AG10803 (cell line): ENCODE data around the gene GRM1.

Experiments used
- DNase-seq: peaks from one replicate; pipeline ENCODE4 v3.0.0; 2010; ENCODE audit warnings: low read depth
- H3K4me3 ChIP-seq: 2 replicates; pipeline ENCODE4 v1.5.1; 2011; ENCODE audit warnings: mild to moderate bottlenecking, low read length, control low read depth
- CTCF ChIP-seq: conservative IDR thresholded peaks from 2 replicates; pipeline ENCODE4 v1.5.1; 2011; ENCODE audit warnings: mild to moderate bottlenecking, low read length, control low read depth, inconsistent platforms

GRM1 gene

GRCh38 chr6:146456886-146457285, 428.0 kb downstream of the GRM1 start:
- H3K4me3 ChIP-seq: no peak overlapping the region
- DNase-seq: no peak
- no peak for TF ChIP-seq CTCF

GRCh38 chr6:146460941-146461340, 432.1 kb downstream of the GRM1 start:
- no peak for TF ChIP-seq CTCF
- H3K4me3 ChIP-seq: no peak overlapping the region
- no peak for DNase-seq

DNA sequence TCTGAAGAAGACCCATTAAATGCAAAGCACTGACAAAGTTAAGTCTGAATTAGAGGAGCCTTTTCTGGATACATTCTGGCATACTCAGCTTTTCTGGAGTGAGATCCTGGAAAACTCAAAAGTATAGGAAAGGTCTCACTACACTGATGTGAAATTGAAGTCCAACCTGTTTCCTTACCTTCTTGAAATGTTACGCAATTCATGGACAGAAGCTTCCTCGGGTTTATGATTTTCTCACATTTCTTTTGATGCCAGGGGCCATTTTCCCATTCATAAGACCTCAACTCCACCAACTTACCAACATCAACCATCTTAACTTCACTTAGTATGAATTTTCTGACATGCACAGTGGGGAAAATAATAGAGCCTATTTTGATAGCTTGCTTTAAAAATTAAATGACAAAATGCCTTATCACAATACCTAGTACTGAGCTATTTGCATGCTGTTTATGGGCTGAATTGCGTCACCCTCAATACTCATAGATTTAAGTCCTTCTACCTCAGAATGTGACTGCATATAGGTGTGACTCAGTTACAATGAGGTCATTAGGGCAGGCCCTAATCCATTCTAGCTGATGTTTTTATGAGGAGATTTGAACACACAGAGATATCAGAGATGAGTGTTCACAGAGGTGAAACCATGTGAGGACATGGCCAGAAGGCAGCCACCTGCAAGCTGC, 441.4 kb downstream of the GRM1 start:
- DNase-seq: no peak
- H3K4me3 ChIP-seq: no peak overlapping the region
- TF ChIP-seq CTCF: no peak

DNA sequence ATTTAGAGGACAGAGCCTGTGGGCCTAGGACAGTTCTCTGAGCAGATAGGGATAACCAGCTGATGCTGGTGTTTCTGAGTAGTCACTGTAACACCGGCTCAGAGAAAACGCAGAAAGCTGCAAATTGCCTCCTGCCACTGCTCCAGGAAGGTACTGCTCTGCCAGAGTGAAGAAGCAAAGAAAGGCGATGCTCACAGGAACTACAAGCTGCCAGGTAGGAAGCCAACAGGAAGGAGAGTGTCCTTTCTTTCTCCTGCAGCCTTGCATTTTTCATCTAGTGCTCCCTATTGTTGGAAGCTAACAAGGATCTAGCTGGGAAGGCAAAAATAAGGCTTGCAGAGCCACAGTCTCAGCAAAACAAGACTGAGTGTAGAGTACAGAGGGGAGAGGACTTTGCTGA, 444.1 kb downstream of the GRM1 start:
- DNase-seq: no peak
- no peak overlapping the region for H3K4me3 ChIP-seq
- no peak for TF ChIP-seq CTCF

DNA sequence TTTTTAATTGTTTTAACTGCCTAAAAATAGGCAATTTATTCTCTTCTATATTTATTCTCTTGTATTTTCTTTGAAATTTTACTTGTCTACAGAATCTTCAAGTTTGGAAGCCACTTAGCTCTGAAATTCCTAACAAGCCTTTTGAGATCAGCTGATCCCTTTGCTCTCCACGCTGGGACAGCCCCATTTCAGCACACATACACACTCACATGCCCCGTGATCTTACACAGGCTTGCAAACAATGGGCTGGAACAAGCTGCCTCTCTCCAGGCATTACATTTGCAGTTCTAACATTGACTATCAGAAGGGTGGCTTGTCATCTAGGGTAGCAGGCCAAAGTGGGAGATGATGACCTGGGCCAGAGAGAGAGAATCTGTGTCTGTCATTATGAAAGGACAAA, 452.7 kb downstream of the GRM1 start:
- TF ChIP-seq CTCF: no peak
- no peak for DNase-seq
- no peak overlapping the region for H3K4me3 ChIP-seq

DNA sequence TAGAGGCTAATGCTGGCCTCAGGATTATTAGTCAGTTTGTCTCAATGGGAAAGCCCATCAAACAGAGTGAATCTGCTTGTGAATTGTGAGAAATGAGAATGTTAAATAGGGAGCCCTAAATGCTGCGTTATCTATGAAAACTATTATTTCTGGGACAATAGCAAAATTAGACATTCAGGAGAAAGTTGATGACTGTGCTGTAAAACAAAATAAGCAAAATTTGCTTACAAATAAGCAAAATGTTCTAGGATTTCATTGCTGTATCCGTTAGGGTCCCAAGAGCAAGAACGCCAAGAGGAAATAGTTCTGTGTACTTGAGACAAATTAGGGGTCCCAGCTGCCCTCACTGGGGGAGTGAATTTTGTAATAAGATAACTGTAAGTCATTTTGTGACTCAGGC, 455.5 kb downstream of the GRM1 start:
- TF ChIP-seq CTCF: no peak
- no peak for DNase-seq
- H3K4me3 ChIP-seq: no peak overlapping the region
